SK-N-SH (cell line): ENCODE results near the gene HLA-DMA. TPM values are rescaled to one million over a fixed set of nuclear protein-coding genes. Genes with fewer than 3 reads are reported as not detected.

Experiments
- CTCF ChIA-PET: fragments of 300-600, 350-600 bp; formaldehyde crosslinking; extraction: SDS; loops from one replicate; lab custom pipeline; 2021; lab: Yijun Ruan, JAX
- POLR2A ChIA-PET: fragments of 350-600 bp; sonication (Branson Sonifier 250); formaldehyde crosslinking; extraction: SDS; loops from one replicate; lab custom pipeline; 2020; ENCODE audit warnings: antibody characterized with exemption, inconsistent platforms; lab: Yijun Ruan, JAX
- DNase-seq: peaks from one replicate; pipeline ENCODE4 v3.0.0; 2012
- H2AFZ ChIP-seq: fragments of 200-600 bp; sonication (generic); 2 replicates; pipeline ENCODE4 v1.8.1; 2016; ENCODE audit warnings: antibody characterized with exemption, mild to moderate bottlenecking, low read depth
- H3F3A ChIP-seq: fragments of 200-600 bp; sonication (generic); replicated peaks from 2 replicates; pipeline ENCODE3; 2016; ENCODE audit warnings: antibody characterized with exemption, mild to moderate bottlenecking; ENCODE audit not compliant: insufficient read depth
- H3K27ac ChIP-seq, 2 experiments: fragments of 200-500 bp in 1 of 2; fragments of 200-600 bp in 1 of 2; sonication (Bioruptor generic) in 1 of 2; sonication (generic), shearing (Covaris generic) in 1 of 2; 2 replicates each; pipeline versions ENCODE4 v1.5.1 to v1.6.1; 2014 to 2016; ENCODE audit warnings: low read depth in 2 of 2, inconsistent platforms in 1 of 2, low read length in 1 of 2, mild to moderate bottlenecking in 1 of 2, mixed read lengths in 1 of 2
- H3K27me3 ChIP-seq: fragments of 200-600 bp; sonication (generic), shearing (Covaris generic); 2 replicates; pipeline ENCODE4 v1.6.1; 2016; ENCODE audit warnings: mixed run types; ENCODE audit not compliant: insufficient read depth
- H3K36me3 ChIP-seq, 2 experiments: fragments of 200-500 bp in 1 of 2; fragments of 200-600 bp in 1 of 2; sonication (Bioruptor generic) in 1 of 2; sonication (generic) in 1 of 2; replicated peaks in 1 of 2; 2 replicates each; pipeline versions ENCODE3 to v1.5.1; 2014 to 2016; ENCODE audit warnings: low read length in 1 of 2, mild to moderate bottlenecking in 1 of 2; ENCODE audit not compliant: insufficient read depth in 2 of 2, control insufficient read depth in 1 of 2
- H3K4me1 ChIP-seq, 2 experiments: fragments of 200-500 bp in 1 of 2; fragments of 200-600 bp in 1 of 2; sonication (Bioruptor generic) in 1 of 2; sonication (generic), shearing (Covaris generic) in 1 of 2; 2 replicates each; pipeline versions ENCODE4 v1.5.1 to v1.6.1; 2014 to 2016; ENCODE audit warnings: low read depth in 1 of 2, low read length in 1 of 2, mixed run types in 1 of 2; ENCODE audit not compliant: insufficient read depth in 2 of 2, control insufficient read depth in 1 of 2
- H3K4me2 ChIP-seq: fragments of 200-600 bp; sonication (generic), shearing (Covaris generic); 2 replicates; pipeline ENCODE4 v1.6.1; 2017; ENCODE audit warnings: mixed run types
- H3K4me3 ChIP-seq, 2 experiments: fragments of 200-500 bp in 1 of 2; fragments of 200-600 bp in 1 of 2; sonication (Bioruptor generic) in 1 of 2; sonication (generic), shearing (Covaris generic) in 1 of 2; 2 replicates each; pipeline versions ENCODE4 v1.5.1 to v1.8.1; 2014 to 2016; ENCODE audit warnings: low read depth in 2 of 2, inconsistent platforms in 1 of 2, low read length in 1 of 2, mild to moderate bottlenecking in 1 of 2, mixed read lengths in 1 of 2, moderate library complexity in 1 of 2
- H3K79me2 ChIP-seq: fragments of 200-600 bp; sonication (generic); 2 replicates; pipeline ENCODE4 v1.8.1; 2017; ENCODE audit warnings: mild to moderate bottlenecking; ENCODE audit not compliant: insufficient read depth
- H3K9ac ChIP-seq: fragments of 200-600 bp; sonication (generic); 2 replicates; pipeline ENCODE4 v1.6.1; 2017; ENCODE audit warnings: mixed run types
- H3K9me2 ChIP-seq: fragments of 200-600 bp; sonication (generic); 2 replicates; pipeline ENCODE4 v1.6.1; 2017; ENCODE audit warnings: mixed run types
- H3K9me3 ChIP-seq: fragments of 200-600 bp; sonication (generic); 2 replicates; pipeline ENCODE4 v1.6.1; 2017; ENCODE audit warnings: mixed run types, mild to moderate bottlenecking, moderate library complexity
- H4K20me1 ChIP-seq: fragments of 200-600 bp; sonication (generic); 2 replicates; pipeline ENCODE4 v1.6.1; 2017; ENCODE audit warnings: mild to moderate bottlenecking, mixed run types; ENCODE audit not compliant: insufficient read depth
- FOSL2 ChIP-seq: IDR thresholded peaks from 2 replicates; pipeline ENCODE4 v1.4.0; 2012; ENCODE audit warnings: low read depth, mild to moderate bottlenecking, moderate library complexity, borderline replicate concordance
- GATA2 ChIP-seq: sonication (generic); formaldehyde crosslinking; IDR thresholded peaks from 2 replicates; pipeline ENCODE4 v1.5.0; 2020; ENCODE audit warnings: mild to moderate bottlenecking, missing genetic modification reagents
- IRF3 ChIP-seq: fragments of 150-350 bp; IDR thresholded peaks from 2 replicates; pipeline ENCODE4 v1.6.1; 2016; ENCODE audit warnings: mild to moderate bottlenecking, low read depth, low read length
- POLR2AphosphoS5 ChIP-seq: IDR thresholded peaks from 2 replicates; pipeline ENCODE4 v1.6.1; 2012; ENCODE audit warnings: low read depth, low read length
- RAD21 ChIP-seq: IDR thresholded peaks from 2 replicates; pipeline ENCODE4 v1.6.1; 2012; ENCODE audit warnings: mild to moderate bottlenecking, low read length
- SIN3A ChIP-seq: IDR thresholded peaks from 2 replicates; pipeline ENCODE4 v1.6.1; 2012; ENCODE audit warnings: low read depth, mild to moderate bottlenecking, low read length, moderate library complexity, borderline replicate concordance
- SMC3 ChIP-seq: IDR thresholded peaks from 2 replicates; pipeline ENCODE4 v1.6.1; 2012; ENCODE audit warnings: low read depth, low read length, improper control_type of control experiment
- TAF1 ChIP-seq: IDR thresholded peaks from 2 replicates; pipeline ENCODE4 v1.6.1; 2012; ENCODE audit warnings: low read depth, mild to moderate bottlenecking, low read length, moderate library complexity, borderline replicate concordance
- YY1 ChIP-seq: IDR thresholded peaks from 2 replicates; pipeline ENCODE4 v1.4.0; 2012; ENCODE audit warnings: low read depth, mild to moderate bottlenecking
- ZBTB33 ChIP-seq: IDR thresholded peaks from 2 replicates; pipeline ENCODE4 v1.4.0; 2012; ENCODE audit warnings: low read depth, borderline replicate concordance
- WGBS: methylation state at CpG from one replicate; pipeline ENCODE4 v1.1.6; 2017; ENCODE audit warnings: low lambda C conversion rate; 5-methylcytosine and 5-hydroxymethylcytosine counted together
- polyA plus RNA-seq, 3 experiments: library from polyadenylated mRNA; depleted of rRNA; stranded (reverse); fragments of >200 nt; gene quantifications; 2 replicates each; pipeline ENCODE4 v1.2.3, GENCODE V29; 2012
- TF ChIP-seq, protein P1 (sequence below): IDR thresholded peaks from 2 replicates; pipeline ENCODE4 v1.6.1; 2012; ENCODE audit warnings: mild to moderate bottlenecking, low read depth, low read length, moderate library complexity
- TF ChIP-seq, protein P2 (sequence below): IDR thresholded peaks from 2 replicates; pipeline ENCODE4 v1.4.0; 2012; ENCODE audit warnings: low read depth

HLA-DMA gene
- polyA plus RNA-seq, 1 of the 3 experiments (the other 2 are of a cell fraction): 1.2 TPM

DNA sequence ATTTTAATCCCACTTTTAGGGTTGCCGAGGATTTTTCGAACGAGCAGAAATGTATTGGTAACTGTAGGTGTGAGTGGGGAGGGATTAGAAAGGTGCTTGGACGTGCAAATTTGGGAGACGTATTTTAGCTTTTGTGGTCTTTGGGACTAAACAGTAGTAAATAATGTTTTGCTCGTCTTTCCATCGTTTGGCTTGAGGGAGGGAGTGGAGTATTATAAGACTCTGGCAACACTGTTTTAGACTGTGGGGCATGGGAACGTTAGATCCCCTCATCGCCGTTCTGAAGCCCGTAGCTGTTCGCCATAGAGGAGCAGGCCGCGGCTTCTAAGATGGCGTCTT is 18.3 kb upstream of the HLA-DMA start:
- no peaks in the 10 kb centered on the region for H3K9me2 ChIP-seq
- no peak for DNase-seq
- H3K79me2 ChIP-seq: peaks cover 76% of the 10 kb centered on the region
- H2AFZ ChIP-seq: no peak overlapping the region
- H3K9me3 ChIP-seq: no peaks in the 10 kb centered on the region
- H3K4me2 ChIP-seq: peak overlapping the region; percentile 97
- H3K4me3 ChIP-seq: peak overlapping the region; percentile 68 to 83
- H3K36me3 ChIP-seq: peaks cover 35 to 44% of the 10 kb centered on the region in 2 experiments
- peak overlapping the region; percentile 97 to 99 for H3K27ac ChIP-seq
- 1% methylated on average over 15 of the region's 15 CpGs for WGBS
- CTCF ChIA-PET: interaction anchor here (0.7 to 12.0 kb wide), 11 partner anchors 13 to 279 kb away, joined by 3 to 203 read pairs (median 7); partner anchors contain the start of genes HLA-DMA and TAP2
- H4K20me1 ChIP-seq: peaks cover 42% of the 10 kb centered on the region
- POLR2A ChIA-PET: interaction anchor here (0.6 to 4.7 kb wide), 23 partner anchors 9 to 1430 kb away, joined by 3 to 50 read pairs (median 6); partner anchors contain the start of genes ATF6B, ATP6V1G2, B3GALT4 and DDX39B
- TF ChIP-seq TAF1 (no peak), YY1 (peak; percentile 93), RAD21 (no peak), IRF3 (no peak), ZBTB33 (no peak), SMC3 (no peak), SIN3A (no peak), POLR2AphosphoS5 (0 out of 2 replicates have a peak, but pooled peaks have one; percentile 27), GATA2 (no peak), FOSL2 (no peak)
- TF ChIP-seq, protein P1, sequence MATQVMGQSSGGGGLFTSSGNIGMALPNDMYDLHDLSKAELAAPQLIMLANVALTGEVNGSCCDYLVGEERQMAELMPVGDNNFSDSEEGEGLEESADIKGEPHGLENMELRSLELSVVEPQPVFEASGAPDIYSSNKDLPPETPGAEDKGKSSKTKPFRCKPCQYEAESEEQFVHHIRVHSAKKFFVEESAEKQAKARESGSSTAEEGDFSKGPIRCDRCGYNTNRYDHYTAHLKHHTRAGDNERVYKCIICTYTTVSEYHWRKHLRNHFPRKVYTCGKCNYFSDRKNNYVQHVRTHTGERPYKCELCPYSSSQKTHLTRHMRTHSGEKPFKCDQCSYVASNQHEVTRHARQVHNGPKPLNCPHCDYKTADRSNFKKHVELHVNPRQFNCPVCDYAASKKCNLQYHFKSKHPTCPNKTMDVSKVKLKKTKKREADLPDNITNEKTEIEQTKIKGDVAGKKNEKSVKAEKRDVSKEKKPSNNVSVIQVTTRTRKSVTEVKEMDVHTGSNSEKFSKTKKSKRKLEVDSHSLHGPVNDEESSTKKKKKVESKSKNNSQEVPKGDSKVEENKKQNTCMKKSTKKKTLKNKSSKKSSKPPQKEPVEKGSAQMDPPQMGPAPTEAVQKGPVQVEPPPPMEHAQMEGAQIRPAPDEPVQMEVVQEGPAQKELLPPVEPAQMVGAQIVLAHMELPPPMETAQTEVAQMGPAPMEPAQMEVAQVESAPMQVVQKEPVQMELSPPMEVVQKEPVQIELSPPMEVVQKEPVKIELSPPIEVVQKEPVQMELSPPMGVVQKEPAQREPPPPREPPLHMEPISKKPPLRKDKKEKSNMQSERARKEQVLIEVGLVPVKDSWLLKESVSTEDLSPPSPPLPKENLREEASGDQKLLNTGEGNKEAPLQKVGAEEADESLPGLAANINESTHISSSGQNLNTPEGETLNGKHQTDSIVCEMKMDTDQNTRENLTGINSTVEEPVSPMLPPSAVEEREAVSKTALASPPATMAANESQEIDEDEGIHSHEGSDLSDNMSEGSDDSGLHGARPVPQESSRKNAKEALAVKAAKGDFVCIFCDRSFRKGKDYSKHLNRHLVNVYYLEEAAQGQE: no peak
- TF ChIP-seq, protein P2, sequence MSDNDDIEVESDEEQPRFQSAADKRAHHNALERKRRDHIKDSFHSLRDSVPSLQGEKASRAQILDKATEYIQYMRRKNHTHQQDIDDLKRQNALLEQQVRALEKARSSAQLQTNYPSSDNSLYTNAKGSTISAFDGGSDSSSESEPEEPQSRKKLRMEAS: no peak
- H3F3A ChIP-seq: peaks cover 49% of the 10 kb centered on the region
- peak overlapping the region; percentile 94 for H3K9ac ChIP-seq
- no peaks in the 10 kb centered on the region for H3K27me3 ChIP-seq
- peaks cover 21 to 23% of the 10 kb centered on the region in 2 experiments; a peak in 3 of 4 replicates for H3K4me1 ChIP-seq
